Measurements from ENCODE around the gene LGR6. TPM values are rescaled to one million over a fixed set of nuclear protein-coding genes. Genes with fewer than 3 reads are reported as not detected.

LGR6 gene
- total RNA-seq, 1 experiment from 2014 or later, result 1.0 TPM

DNA sequence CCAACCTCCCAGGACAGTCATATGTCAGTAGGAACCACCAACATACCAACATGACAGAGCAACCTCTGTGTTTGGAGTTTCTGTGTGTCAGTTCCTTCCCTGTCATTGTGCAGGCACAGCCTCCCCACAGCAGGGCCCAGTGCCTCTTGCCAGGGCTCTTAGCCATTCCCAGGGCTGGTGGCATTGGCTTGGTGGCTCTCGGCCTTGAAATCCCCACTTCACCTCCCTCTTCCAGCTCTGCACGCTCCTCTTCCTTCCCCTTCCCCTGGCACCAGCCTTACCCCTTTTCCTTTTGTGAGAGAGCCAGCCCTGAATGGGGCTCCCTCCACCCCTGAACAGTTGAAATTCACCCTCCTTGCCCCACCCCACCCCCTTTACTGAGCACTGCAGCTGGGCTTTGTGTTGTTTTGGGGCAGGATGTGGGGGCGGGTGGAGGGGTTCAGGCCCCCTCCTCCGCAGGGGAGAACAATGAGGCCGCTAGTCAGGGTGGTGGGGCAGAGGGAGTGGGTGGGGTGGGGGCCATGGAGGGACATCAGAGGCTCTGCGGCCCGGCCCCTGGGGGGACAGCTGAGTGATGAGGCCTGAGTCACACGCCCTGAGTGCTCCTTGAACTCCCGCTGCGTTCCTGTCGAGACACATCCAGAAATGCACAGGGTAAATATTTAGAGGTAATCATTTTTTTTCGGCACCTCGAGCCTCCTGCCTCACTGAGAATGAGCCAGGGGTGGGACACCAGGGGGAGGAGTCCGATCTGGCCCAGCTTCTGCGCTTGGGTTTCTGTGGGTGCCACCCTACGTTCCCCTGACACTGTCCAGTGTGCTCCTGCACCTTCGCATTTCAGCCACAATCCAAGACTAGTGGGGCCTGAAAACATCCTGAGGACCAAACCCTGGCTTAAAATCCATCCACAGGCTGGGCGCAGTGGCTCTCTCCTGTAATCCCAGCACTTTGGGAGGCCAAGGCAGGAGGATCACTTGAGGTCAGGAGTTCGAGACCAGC, 28.6 kb downstream of the LGR6 start:
- Mint-ChIP-seq H3K27me3 (ENCODE audit: low read depth) (peaks cover 15% of the 10 kb centered on the region), H3K9me3 (no peaks in the 10 kb centered on the region), H3K4me1 (peaks cover 23 to 24% of the 10 kb centered on the region in 2 experiments), H3K36me3 (ENCODE audit: insufficient read depth in 1 of 3, low read depth in 3 of 3) (no peaks in the 10 kb centered on the region), H3K4me3 (no peak overlapping the region), H3K27ac (peak overlapping the region in 2 of 3 experiments; percentile 34 to 91; a peak in 2 of 7 replicates)
- H3K4me2 ChIP-seq (ENCODE audit: insufficient read depth, insufficient read length, low read length), result no peak overlapping the region
- H2BK120ac ChIP-seq (ENCODE audit: low read depth, low read length, poor library complexity, severe bottlenecking), result no peak overlapping the region
- H4K91ac ChIP-seq (ENCODE audit: insufficient read length, low read depth, low read length), result no peak overlapping the region
- no peak overlapping the region for H2BK12ac ChIP-seq (ENCODE audit: insufficient read length, low read depth, low read length)
- H3K56ac ChIP-seq (ENCODE audit: insufficient read length, low read depth, low read length), result no peak overlapping the region
- no peaks in the 10 kb centered on the region; the same call in 1 of the 2 replicates for H3K27me3 ChIP-seq (ENCODE audit: insufficient read depth, low read length)
- no peak overlapping the region for H3K18ac ChIP-seq (ENCODE audit: insufficient read length, low read depth, low read length)
- no peak overlapping the region for H2BK20ac ChIP-seq (ENCODE audit: low read depth, low read length, poor library complexity, severe bottlenecking)
- H3K23ac ChIP-seq (ENCODE audit: insufficient read length, low read depth, low read length), result no peak overlapping the region
- no peak overlapping the region for H4K8ac ChIP-seq (replicated peaks; ENCODE audit: insufficient read length, low read depth, low read length)
- H3K9ac ChIP-seq (ENCODE audit: extremely low read depth, insufficient read length, low read length), result no peak overlapping the region
- DNase-seq, result no peak
- no peak overlapping the region for H3K14ac ChIP-seq (ENCODE audit: insufficient read depth, low read length)
- no peak overlapping the region for H2AK5ac ChIP-seq (ENCODE audit: insufficient read length, low read length)
- H3T11ph ChIP-seq (ENCODE audit: low read length), result no peak overlapping the region
- H2AFZ ChIP-seq (ENCODE audit: low read length), result no peak overlapping the region
- H2BK5ac ChIP-seq (ENCODE audit: insufficient read length, low read length), result no peak overlapping the region
- TF ChIP-seq, protein P1, sequence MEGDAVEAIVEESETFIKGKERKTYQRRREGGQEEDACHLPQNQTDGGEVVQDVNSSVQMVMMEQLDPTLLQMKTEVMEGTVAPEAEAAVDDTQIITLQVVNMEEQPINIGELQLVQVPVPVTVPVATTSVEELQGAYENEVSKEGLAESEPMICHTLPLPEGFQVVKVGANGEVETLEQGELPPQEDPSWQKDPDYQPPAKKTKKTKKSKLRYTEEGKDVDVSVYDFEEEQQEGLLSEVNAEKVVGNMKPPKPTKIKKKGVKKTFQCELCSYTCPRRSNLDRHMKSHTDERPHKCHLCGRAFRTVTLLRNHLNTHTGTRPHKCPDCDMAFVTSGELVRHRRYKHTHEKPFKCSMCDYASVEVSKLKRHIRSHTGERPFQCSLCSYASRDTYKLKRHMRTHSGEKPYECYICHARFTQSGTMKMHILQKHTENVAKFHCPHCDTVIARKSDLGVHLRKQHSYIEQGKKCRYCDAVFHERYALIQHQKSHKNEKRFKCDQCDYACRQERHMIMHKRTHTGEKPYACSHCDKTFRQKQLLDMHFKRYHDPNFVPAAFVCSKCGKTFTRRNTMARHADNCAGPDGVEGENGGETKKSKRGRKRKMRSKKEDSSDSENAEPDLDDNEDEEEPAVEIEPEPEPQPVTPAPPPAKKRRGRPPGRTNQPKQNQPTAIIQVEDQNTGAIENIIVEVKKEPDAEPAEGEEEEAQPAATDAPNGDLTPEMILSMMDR (conservative IDR thresholded peaks at IDR 0.05), result no peak
- no peak overlapping the region for H3K4ac ChIP-seq (ENCODE audit: low read depth, low read length)
- H3K23me2 ChIP-seq (ENCODE audit: insufficient read length, low read depth, low read length, poor library complexity, severe bottlenecking), result no peaks in the 10 kb centered on the region
- H2BK15ac ChIP-seq (ENCODE audit: low read depth, low read length), result no peak overlapping the region
- H3K79me1 ChIP-seq (ENCODE audit: insufficient read depth, low read depth, low read length, poor library complexity, severe bottlenecking), result no peaks in the 10 kb centered on the region
- H3K9me3 ChIP-seq (ENCODE audit: control insufficient read depth, low read depth, low read length), result no peaks in the 10 kb centered on the region
- no peaks in the 10 kb centered on the region for H3K4me1 ChIP-seq (ENCODE audit: insufficient read depth, low read length)
- H3K27ac ChIP-seq (ENCODE audit: insufficient read length, low read depth, low read length), result no peak overlapping the region
- H4K5ac ChIP-seq (ENCODE audit: insufficient read length, low read depth, low read length), result no peak overlapping the region
- H4K20me1 ChIP-seq (ENCODE audit: control insufficient read depth, insufficient read depth, insufficient read length), result no peaks in the 10 kb centered on the region
- H3K79me2 ChIP-seq (ENCODE audit: insufficient read depth, low read length), result no peaks in the 10 kb centered on the region
- no CpG with 5 or more reads among the region's 19 CpGs for WGBS (ENCODE audit: extremely low coverage, insufficient read length, low lambda C conversion rate)

Measured in H9 (cell line).